Measurements from ENCODE around the gene THAP11.

Gene THAP11

GRCh38 chr16:67883872-67884261 lies 41.7 kb downstream of the THAP11 start:
- no peak for DNase-seq (ENCODE audit: low spot score)

DNA sequence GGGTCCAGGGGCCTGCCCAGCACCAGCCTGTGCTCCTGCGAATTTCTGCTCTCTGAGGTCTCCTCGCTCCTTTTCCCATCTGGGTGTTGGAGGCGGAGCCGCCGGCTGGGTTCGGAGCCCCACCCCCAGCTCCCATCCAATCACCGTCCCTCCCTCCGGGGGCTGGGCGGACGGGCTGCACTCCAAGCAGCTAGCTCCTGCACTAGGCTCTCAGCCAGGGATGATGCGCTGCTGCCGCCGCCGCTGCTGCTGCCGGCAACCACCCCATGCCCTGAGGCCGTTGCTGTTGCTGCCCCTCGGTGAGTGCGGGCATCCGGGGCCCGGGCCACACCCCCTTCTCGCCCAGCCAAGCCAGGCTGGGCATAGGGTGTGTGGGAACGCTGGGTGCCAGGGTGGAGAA lies 42.6 kb downstream of the THAP11 start, which contains the start of gene NRN1L:
Gene NRN1L (plus strand): TSS at position 202 of the 400 bp plus-strand sequence. CDS start 19 bp downstream, at position 221.
- DNase-seq (ENCODE audit: low spot score): peak; percentile 89

DNA sequence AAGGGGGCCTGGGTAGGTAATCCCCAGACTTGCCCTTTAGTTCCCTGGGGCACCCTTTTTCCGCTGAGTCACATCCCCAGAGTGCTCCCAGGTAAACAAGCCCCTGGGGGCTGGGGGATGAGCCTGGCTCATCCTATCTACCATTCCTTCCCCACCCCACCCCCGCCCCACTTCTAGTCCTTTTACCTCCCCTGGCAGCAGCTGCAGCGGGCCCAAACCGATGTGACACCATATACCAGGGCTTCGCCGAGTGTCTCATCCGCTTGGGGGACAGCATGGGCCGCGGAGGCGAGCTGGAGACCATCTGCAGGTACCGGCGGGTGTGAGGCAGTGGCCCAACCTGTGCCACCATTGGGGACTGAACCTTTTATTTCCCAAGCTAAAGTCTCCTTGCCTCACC lies 43.4 kb downstream of the THAP11 start:
- DNase-seq (ENCODE audit: low spot score): no peak

DNA sequence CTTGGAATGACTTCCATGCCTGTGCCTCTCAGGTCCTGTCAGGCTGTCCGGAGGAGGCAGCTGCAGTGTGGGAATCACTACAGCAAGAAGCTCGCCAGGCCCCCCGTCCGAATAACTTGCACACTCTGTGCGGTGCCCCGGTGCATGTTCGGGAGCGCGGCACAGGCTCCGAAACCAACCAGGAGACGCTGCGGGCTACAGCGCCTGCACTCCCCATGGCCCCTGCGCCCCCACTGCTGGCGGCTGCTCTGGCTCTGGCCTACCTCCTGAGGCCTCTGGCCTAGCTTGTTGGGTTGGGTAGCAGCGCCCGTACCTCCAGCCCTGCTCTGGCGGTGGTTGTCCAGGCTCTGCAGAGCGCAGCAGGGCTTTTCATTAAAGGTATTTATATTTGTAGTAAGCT lies 43.9 kb downstream of the THAP11 start:
- no peak for DNase-seq (ENCODE audit: low spot score)

DNA sequence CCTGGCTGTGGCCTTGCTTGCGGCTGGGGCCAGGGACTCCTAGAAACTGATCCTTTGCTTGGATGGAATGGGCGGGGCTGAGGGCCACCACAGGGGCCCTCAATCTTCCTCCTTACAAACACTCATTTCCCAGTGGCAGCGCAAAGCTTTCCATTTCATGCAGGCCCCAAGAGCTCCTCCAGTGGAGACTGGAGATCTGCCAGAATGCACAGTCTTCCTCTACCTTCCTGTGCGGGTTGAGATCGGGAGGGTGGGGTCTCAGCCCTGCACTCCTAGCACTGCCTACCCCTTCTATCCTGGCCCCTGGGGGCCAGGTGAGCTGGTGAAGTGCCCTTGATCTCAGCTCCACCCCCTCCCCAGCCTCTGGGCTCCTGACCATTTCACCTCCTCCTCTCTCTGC lies 44.3 kb downstream of the THAP11 start:
- no peak for DNase-seq (ENCODE audit: low spot score)

GRCh38 chr16:67888331-67888730 lies 46.2 kb downstream of the THAP11 start:
- no peak for DNase-seq (ENCODE audit: low spot score)

GRCh38 chr16:67892375-67892774 lies 50.3 kb downstream of the THAP11 start:
- no peak for DNase-seq (ENCODE audit: low spot score)

DNA sequence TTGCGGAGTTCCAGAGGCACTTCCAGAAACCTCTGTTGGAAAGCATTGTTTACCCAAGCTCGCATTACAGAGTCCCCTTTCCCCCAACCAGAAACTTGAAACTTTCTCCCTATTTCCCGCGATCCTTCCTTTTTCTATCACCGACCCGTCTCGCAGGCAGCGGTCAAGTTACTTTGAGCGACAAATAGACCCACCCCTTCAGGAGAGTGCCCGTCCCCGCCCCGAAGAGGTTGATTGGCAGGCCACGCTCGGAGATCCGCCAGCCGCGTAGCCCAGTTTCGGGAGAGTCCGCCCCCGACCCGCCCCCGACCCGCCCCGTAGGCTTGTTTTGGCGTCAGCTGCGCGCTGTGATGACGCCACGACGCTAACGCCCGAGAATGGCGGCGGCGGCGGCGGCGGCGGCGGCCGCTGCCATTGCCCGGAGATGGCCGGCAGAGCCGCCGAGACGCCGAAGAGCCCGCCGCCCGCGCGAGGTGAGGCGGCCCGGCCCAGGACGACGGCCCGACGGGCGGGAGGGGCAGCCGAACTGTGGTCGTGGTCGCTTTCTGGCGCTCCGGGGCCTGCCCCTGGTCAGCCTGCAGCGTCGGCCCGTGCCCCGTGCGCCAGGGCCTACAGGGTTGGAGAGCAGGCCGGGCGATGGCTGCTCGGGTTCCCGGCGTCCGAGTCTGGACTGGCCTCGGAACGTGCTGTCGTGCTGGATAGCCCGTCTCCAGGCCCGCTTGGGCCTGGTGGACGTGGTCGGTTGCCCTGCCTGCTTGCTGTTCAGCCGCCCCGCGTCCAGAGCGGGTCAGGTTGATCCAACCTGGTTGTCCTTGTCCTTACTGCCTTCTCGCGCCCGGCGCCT lies 51.0 kb downstream of the THAP11 start, which contains the start of gene PSKH1:
Gene PSKH1 (plus strand): TSS at position 356 of the 844 bp plus-strand sequence. CDS start 15,496 bp downstream, outside the sequence.
- peak; percentile 97 for DNase-seq (ENCODE audit: low spot score)
